ENCODE data around the gene DLG5. TPM values are rescaled to one million over a fixed set of nuclear protein-coding genes. Genes with fewer than 3 reads are reported as not detected.

Gene DLG5
- total and polyA plus RNA-seq, 2 experiments from 2014 or later = 15.5 to 29.3 TPM

GRCh38 chr10:77962350-77963146 is 36.0 kb upstream of the DLG5 start:
- Histone ChIP-seq H3K27me3 (no peaks in the 10 kb centered on the region), H3K4me1 (ENCODE audit: insufficient read depth) (no peaks in the 10 kb centered on the region), H3K9me2 (replicated peaks; ENCODE audit: insufficient read depth) (no peaks in the 10 kb centered on the region), H3K79me2 (no peaks in the 10 kb centered on the region), H2AFZ (no peak overlapping the region), H3K9me3 (ENCODE audit: low read depth) (no peaks in the 10 kb centered on the region), H3K4me2 (no peak overlapping the region), H3K36me3 (replicated peaks; ENCODE audit: insufficient read depth, low read depth) (no peaks in the 10 kb centered on the region), H3K27ac (no peak overlapping the region), H3K4me3 (no peak overlapping the region), H4K20me1 (ENCODE audit: insufficient read depth, poor library complexity, severe bottlenecking) (no peaks in the 10 kb centered on the region)
- WGBS (ENCODE audit: low lambda C conversion rate, missing lambda C conversion rate) = 85% methylated on average over 7 of the region's 7 CpGs
- no peak for TF ChIP-seq EZH2 (IDR thresholded peaks at IDR 0.05; ENCODE audit: borderline replicate concordance)
- no peak for TF ChIP-seq CTCF (IDR thresholded peaks at IDR 0.05; ENCODE audit: poor library complexity)
- TF ChIP-seq EZH2phosphoT487 (IDR thresholded peaks at IDR 0.05; ENCODE audit: low read depth, severe bottlenecking, unreplicated experiment) = no peak
- DNase-seq (ENCODE audit: low spot score) = no peak

- H3K27ac ChIP-seq = no peak overlapping the region
- no peaks in the 10 kb centered on the region for H3K79me2 ChIP-seq
- DNase-seq (ENCODE audit: low spot score) = no peak
- 95% methylated on average over 6 of the region's 6 CpGs for WGBS (ENCODE audit: low lambda C conversion rate, missing lambda C conversion rate)
- no peak overlapping the region for H2AFZ ChIP-seq
- no peaks in the 10 kb centered on the region for H3K9me3 ChIP-seq (ENCODE audit: low read depth)
- TF ChIP-seq EZH2 (IDR thresholded peaks at IDR 0.05; ENCODE audit: borderline replicate concordance) = no peak
- no peak for TF ChIP-seq EZH2phosphoT487 (IDR thresholded peaks at IDR 0.05; ENCODE audit: low read depth, severe bottlenecking, unreplicated experiment)
- no peak for TF ChIP-seq CTCF (IDR thresholded peaks at IDR 0.05; ENCODE audit: poor library complexity)
- no peak overlapping the region for H3K4me2 ChIP-seq
- H3K9me2 ChIP-seq (replicated peaks; ENCODE audit: insufficient read depth) = no peaks in the 10 kb centered on the region
- no peak overlapping the region for H3K4me3 ChIP-seq
- no peaks in the 10 kb centered on the region for H3K36me3 ChIP-seq (replicated peaks; ENCODE audit: insufficient read depth, low read depth)
- H3K27me3 ChIP-seq = no peaks in the 10 kb centered on the region
- no peaks in the 10 kb centered on the region for H4K20me1 ChIP-seq (ENCODE audit: insufficient read depth, poor library complexity, severe bottlenecking)
- no peaks in the 10 kb centered on the region for H3K4me1 ChIP-seq (ENCODE audit: insufficient read depth)
These were observed 35.1 kb upstream of the DLG5 start for GRCh38 chr10:77961668-77962067.

GRCh38 chr10:77960829-77961329 is 34.3 kb upstream of the DLG5 start:
- 96% methylated on average over 6 of the region's 6 CpGs for WGBS (ENCODE audit: low lambda C conversion rate, missing lambda C conversion rate)
- H2AFZ ChIP-seq = no peak overlapping the region

More at GRCh38 chr10:77960829-77961329, 34.3 kb upstream of the DLG5 start:
- no peaks in the 10 kb centered on the region for H3K4me1 ChIP-seq (ENCODE audit: insufficient read depth)
- H3K4me2 ChIP-seq = no peak overlapping the region
- no peak overlapping the region for H3K4me3 ChIP-seq
- H3K9me3 ChIP-seq (ENCODE audit: low read depth) = no peaks in the 10 kb centered on the region
- no peaks in the 10 kb centered on the region for H4K20me1 ChIP-seq (ENCODE audit: insufficient read depth, poor library complexity, severe bottlenecking)
- H3K27ac ChIP-seq = no peak overlapping the region
- H3K79me2 ChIP-seq = no peaks in the 10 kb centered on the region
- no peaks in the 10 kb centered on the region for H3K36me3 ChIP-seq (replicated peaks; ENCODE audit: insufficient read depth, low read depth)
- TF ChIP-seq EZH2phosphoT487 (IDR thresholded peaks at IDR 0.05; ENCODE audit: low read depth, severe bottlenecking, unreplicated experiment) (no peak), EZH2 (IDR thresholded peaks at IDR 0.05; ENCODE audit: borderline replicate concordance) (no peak), CTCF (IDR thresholded peaks at IDR 0.05; ENCODE audit: poor library complexity) (no peak)
- H3K27me3 ChIP-seq = no peaks in the 10 kb centered on the region
- no peak for DNase-seq (ENCODE audit: low spot score)
- H3K9me2 ChIP-seq (replicated peaks; ENCODE audit: insufficient read depth) = no peaks in the 10 kb centered on the region
